ENCODE results near the gene ANKRD9. TPM values are rescaled to one million over a fixed set of nuclear protein-coding genes. Genes with fewer than 3 reads are reported as not detected.
"Not testable (repeated sequence)": the region's sequence is repeated elsewhere in the genome, so short reads cannot be mapped to it uniquely, and the experiment has no call there.

The ANKRD9 gene
- total RNA-seq, 2 experiments from 2014 or later: 11.2 to 12.6 TPM

GRCh38 chr14:102525219-102525928 lies 15.8 kb upstream of the ANKRD9 start:
- H3K36me3 Mint-ChIP-seq: no peaks in the 10 kb centered on the region
- ATAC-seq (peak; percentile 22), DNase-seq (peak; percentile 74)

GRCh38 chr14:102524451-102525218 lies 15.1 kb upstream of the ANKRD9 start:
- peak; percentile 99 for ATAC-seq
- peak; percentile 99 for DNase-seq
- H3K36me3 Mint-ChIP-seq: no peaks in the 10 kb centered on the region
- H3K27ac Mint-ChIP-seq: peak overlapping the region; percentile 86
- H3K4me3 Mint-ChIP-seq: peak overlapping the region; percentile 90
- peaks cover 33% of the 10 kb centered on the region for H3K4me1 Mint-ChIP-seq
- CTCF ChIA-PET: interaction anchor here (0.6 to 3.5 kb wide), 33 partner anchors 10 to 868 kb away, joined by 3 to 24 read pairs (median 4); partner anchors contain the start of genes ANKRD9 and ZNF839
- H3K9me3 Mint-ChIP-seq (ENCODE audit: low read depth): no peaks in the 10 kb centered on the region
- H3K27me3 Mint-ChIP-seq: no peaks in the 10 kb centered on the region

More at GRCh38 chr14:102525219-102525928, 15.8 kb upstream of the ANKRD9 start:
- no peaks in the 10 kb centered on the region for H3K27me3 Mint-ChIP-seq
- peak overlapping the region; percentile 86 for H3K27ac Mint-ChIP-seq
- peaks cover 33% of the 10 kb centered on the region for H3K4me1 Mint-ChIP-seq
- CTCF ChIA-PET: interaction anchor here (0.6 to 3.5 kb wide), 30 partner anchors 10 to 867 kb away, joined by 3 to 24 read pairs (median 5); partner anchors contain the start of genes ANKRD9 and ZNF839
- H3K9me3 Mint-ChIP-seq (ENCODE audit: low read depth): no peaks in the 10 kb centered on the region
- H3K4me3 Mint-ChIP-seq: peak overlapping the region; percentile 90

GRCh38 chr14:102523569-102524450 lies 14.2 kb upstream of the ANKRD9 start:
- DNase-seq (no peak), ATAC-seq (no peak)
- Mint-ChIP-seq H3K27ac (no peak overlapping the region), H3K4me3 (peak overlapping the region; percentile 90), H3K9me3 (ENCODE audit: low read depth) (no peaks in the 10 kb centered on the region), H3K36me3 (no peaks in the 10 kb centered on the region), H3K4me1 (peaks cover 33% of the 10 kb centered on the region), H3K27me3 (no peaks in the 10 kb centered on the region)
- CTCF ChIA-PET: interaction anchor here (0.7 to 3.5 kb wide), 27 partner anchors 9 to 299 kb away, joined by 3 to 24 read pairs (median 4); partner anchors contain the start of genes ANKRD9 and ZNF839

GRCh38 chr14:102523200-102523568 lies 13.6 kb upstream of the ANKRD9 start:
- Mint-ChIP-seq H3K4me3 (no peak overlapping the region), H3K36me3 (no peaks in the 10 kb centered on the region), H3K27me3 (peaks cover 5% of the 10 kb centered on the region), H3K27ac (peak overlapping the region; percentile 70), H3K4me1 (peaks cover 33% of the 10 kb centered on the region), H3K9me3 (ENCODE audit: low read depth) (no peaks in the 10 kb centered on the region)
- CTCF ChIA-PET: interaction anchor here (0.7 to 3.5 kb wide), 12 partner anchors 9 to 252 kb away, joined by 3 to 24 read pairs (median 3); partner anchors contain the start of genes ANKRD9 and ZNF839
- no peak for ATAC-seq
- no peak for DNase-seq

- CTCF ChIA-PET: interaction anchor here (2.2 to 3.0 kb wide), 2 partner anchors 82 to 202 kb away, joined by 8 to 30 read pairs; no protein-coding TSS in a partner anchor
- H3K9me3 Mint-ChIP-seq (ENCODE audit: low read depth); DNase-seq; H3K4me3 Mint-ChIP-seq; ATAC-seq; H3K27ac Mint-ChIP-seq; H3K36me3 Mint-ChIP-seq: not testable (repeated sequence)
- Mint-ChIP-seq H3K4me1 (peaks cover 22% of the 10 kb centered on the region), H3K27me3 (peaks cover 16% of the 10 kb centered on the region)
Observed at GRCh38 chr14:102519709-102520108, 10.1 kb upstream of the ANKRD9 start.

GRCh38 chr14:102518063-102518648 lies 8.6 kb upstream of the ANKRD9 start:
- Mint-ChIP-seq H3K4me3 (no peak overlapping the region), H3K4me1 (peaks cover 9% of the 10 kb centered on the region), H3K27me3 (peaks cover 16% of the 10 kb centered on the region), H3K36me3 (no peaks in the 10 kb centered on the region), H3K27ac (no peak overlapping the region), H3K9me3 (ENCODE audit: low read depth) (no peaks in the 10 kb centered on the region)
- ATAC-seq (no peak), DNase-seq (no peak)
- CTCF ChIA-PET: interaction anchor here (0.9 to 3.0 kb wide), 6 partner anchors 16 to 204 kb away, joined by 3 to 30 read pairs (median 4); no protein-coding TSS in a partner anchor

GRCh38 chr14:102517392-102518062 lies 8.0 kb upstream of the ANKRD9 start:
- Mint-ChIP-seq H3K27me3 (peaks cover 16% of the 10 kb centered on the region), H3K4me3 (peak overlapping the region; percentile 67), H3K4me1 (peaks cover 6% of the 10 kb centered on the region), H3K27ac (peak overlapping the region; percentile 59), H3K36me3 (no peaks in the 10 kb centered on the region), H3K9me3 (ENCODE audit: low read depth) (no peaks in the 10 kb centered on the region)
- CTCF ChIA-PET: interaction anchor here (0.9 to 3.0 kb wide), 5 partner anchors 20 to 203 kb away, joined by 3 to 30 read pairs (median 4); no protein-coding TSS in a partner anchor
- DNase-seq: no peak
- ATAC-seq: no peak

- Mint-ChIP-seq H3K27ac (peak overlapping the region; percentile 28), H3K36me3 (no peaks in the 10 kb centered on the region)
- CTCF ChIA-PET: interaction anchor here (1.0 to 3.8 kb wide), 11 partner anchors 8 to 200 kb away, joined by 3 to 60 read pairs (median 6); partner anchors contain the start of genes CINP and TECPR2
Observed at GRCh38 chr14:102516531-102517391, 7.2 kb upstream of the ANKRD9 start.

GRCh38 chr14:102514987-102515733 lies 5.6 kb upstream of the ANKRD9 start:
- peaks cover 16% of the 10 kb centered on the region for H3K27me3 Mint-ChIP-seq
- H3K4me1 Mint-ChIP-seq: peaks cover 13% of the 10 kb centered on the region
- no peak overlapping the region for H3K4me3 Mint-ChIP-seq
- DNase-seq (no peak), ATAC-seq (no peak)
- no peaks in the 10 kb centered on the region for H3K36me3 Mint-ChIP-seq
- H3K9me3 Mint-ChIP-seq (ENCODE audit: low read depth): no peaks in the 10 kb centered on the region
- no peak overlapping the region for H3K27ac Mint-ChIP-seq
- CTCF ChIA-PET: interaction anchor here (0.7 to 3.8 kb wide), 8 partner anchors 7 to 231 kb away, joined by 3 to 60 read pairs (median 5); no protein-coding TSS in a partner anchor

More at GRCh38 chr14:102516531-102517391, 7.2 kb upstream of the ANKRD9 start:
- no peaks in the 10 kb centered on the region for H3K9me3 Mint-ChIP-seq (ENCODE audit: low read depth)
- DNase-seq: peak; percentile 67
- peaks cover 6% of the 10 kb centered on the region for H3K4me1 Mint-ChIP-seq
- ATAC-seq: peak; percentile 85
- peak overlapping the region; percentile 73 for H3K4me3 Mint-ChIP-seq
- H3K27me3 Mint-ChIP-seq: peaks cover 16% of the 10 kb centered on the region

GRCh38 chr14:102513899-102514772 lies 4.6 kb upstream of the ANKRD9 start:
- Mint-ChIP-seq H3K4me3 (no peak overlapping the region), H3K4me1 (peaks cover 14% of the 10 kb centered on the region), H3K27ac (no peak overlapping the region), H3K36me3 (no peaks in the 10 kb centered on the region), H3K9me3 (ENCODE audit: low read depth) (no peaks in the 10 kb centered on the region), H3K27me3 (peaks cover 16% of the 10 kb centered on the region)
- CTCF ChIA-PET: interaction anchor here (1.1 to 3.8 kb wide), 3 partner anchors 9 to 75 kb away, joined by 3 to 60 read pairs (median 23); no protein-coding TSS in a partner anchor
- DNase-seq (no peak), ATAC-seq (no peak)

Measured in activated CD8-positive, alpha-beta memory T cell treated with anti-CD3 and anti-CD28 coated beads, Interleukin-2, amount 10 ng/mL, durations not matched to agents 7 days and 5 days (primary cell).